Left colon (tissue), 2 donors: ENCODE results near the gene EPHA4. TPM values are rescaled to one million over a fixed set of nuclear protein-coding genes. Genes with fewer than 3 reads are reported as not detected.

Experiments used
- ATAC-seq: fragments of 200-7000 bp; cut with Tn5 transposase; one replicate; pipeline ENCODE4 v1.9.1; 2020; ENCODE audit warnings: mild to moderate bottlenecking, moderate library complexity
- DNase-seq, 2 donors: peaks; one replicate each; pipeline ENCODE4 v3.0.0-alpha.2; 2020
- intact Hi-C, 2 donors: fragments of 100-400 bp; cut with DNase I in 1 of 2; cut with micrococcal nuclease in 1 of 2; formaldehyde crosslinking; loops; one replicate each; pipeline versions ENCODE4 v1.11.2 to v1.14.0; 2022; cut with DNase I, micrococcal nuclease
- total RNA-seq, 2 donors: library from RNA; stranded (reverse); fragmentation: NEBNext Ultra II Directional; extraction: Animal tissue kit (Norgen Biotek cat#: 25700); gene quantifications; one replicate each; pipeline ENCODE4 v1.2.1, GENCODE V29; 2021
- donor health status: DM: no; HTN: no; CAD: no.
- donor health status: DM: yes; HTN: yes; CAD: no.

The EPHA4 gene
- total RNA-seq, 2 donors from 2014 or later, result 16.5 to 21.2 TPM

- ATAC-seq, result no peak
- intact Hi-C loops, result no loop called here
- no peak for DNase-seq
Measured at GRCh38 chr2:221435171-221435570, 136.9 kb downstream of the EPHA4 start.

- no peak for DNase-seq
- ATAC-seq, result no peak
- intact Hi-C loops, result no loop called here
Measured at GRCh38 chr2:221434142-221434541, 138.0 kb downstream of the EPHA4 start.

- DNase-seq (peak in 1 of 2 donors; percentile 20), ATAC-seq (peak; percentile 60)
- intact Hi-C loops, result no loop called here
Measured at GRCh38 chr2:221431477-221431876, 140.6 kb downstream of the EPHA4 start.

GRCh38 chr2:221429741-221430491, 142.2 kb downstream of the EPHA4 start:
- ATAC-seq (peak; percentile 40), DNase-seq (peak in 1 of 2 donors; percentile 43)
- intact Hi-C loops, result no loop called here

- DNase-seq, result no peak
- intact Hi-C loops, result no loop called here
- no peak for ATAC-seq
Measured at GRCh38 chr2:221428896-221429295, 143.2 kb downstream of the EPHA4 start.

GRCh38 chr2:221426929-221427328, 145.2 kb downstream of the EPHA4 start:
- intact Hi-C loops, result no loop called here
- DNase-seq (no peak), ATAC-seq (no peak)

- no peak for ATAC-seq
- intact Hi-C loops, result no loop called here
- no peak for DNase-seq
Measured at GRCh38 chr2:221425891-221426290, 146.2 kb downstream of the EPHA4 start.

- no peak for DNase-seq
- intact Hi-C loops, result no loop called here
- no peak for ATAC-seq
Measured at GRCh38 chr2:221425353-221425752, 146.8 kb downstream of the EPHA4 start.

- intact Hi-C loops, result no loop called here
- DNase-seq, result no peak
- ATAC-seq, result no peak
Measured at GRCh38 chr2:221423210-221423804, 148.8 kb downstream of the EPHA4 start.

GRCh38 chr2:221422516-221423209, 149.4 kb downstream of the EPHA4 start:
- intact Hi-C loops, result no loop called here
- ATAC-seq, result no peak
- DNase-seq, result no peak

- DNase-seq (no peak), ATAC-seq (no peak)
- intact Hi-C loops, result no loop called here
Measured at GRCh38 chr2:221420245-221420644, 151.9 kb downstream of the EPHA4 start.

- DNase-seq (no peak), ATAC-seq (no peak)
- intact Hi-C loops, result no loop called here
Measured at GRCh38 chr2:221415789-221416188, 156.3 kb downstream of the EPHA4 start.

- ATAC-seq, result no peak
- DNase-seq, result no peak
- intact Hi-C loops, result no loop called here
Measured at GRCh38 chr2:221412978-221413377, 159.1 kb downstream of the EPHA4 start.

- ATAC-seq (no peak), DNase-seq (no peak)
- intact Hi-C loops, result no loop called here
Measured at GRCh38 chr2:221410487-221410886, 161.6 kb downstream of the EPHA4 start.

- no peak for ATAC-seq
- DNase-seq, result no peak
- intact Hi-C loops, result no loop called here
Measured at GRCh38 chr2:221407765-221408164, 164.3 kb downstream of the EPHA4 start.

- no peak for DNase-seq
- intact Hi-C loops, result no loop called here
- no peak for ATAC-seq
Measured at GRCh38 chr2:221405521-221405920, 166.6 kb downstream of the EPHA4 start.

- intact Hi-C loops, result no loop called here
- no peak for DNase-seq
- no peak for ATAC-seq
Measured at GRCh38 chr2:221402072-221402471, 170.0 kb downstream of the EPHA4 start.

GRCh38 chr2:221400411-221400810, 171.7 kb downstream of the EPHA4 start:
- DNase-seq, result no peak
- intact Hi-C loops, result no loop called here
- no peak for ATAC-seq

GRCh38 chr2:221399183-221399582, 172.9 kb downstream of the EPHA4 start:
- intact Hi-C loops, result no loop called here
- ATAC-seq, result no peak
- no peak for DNase-seq

- DNase-seq, result no peak
- ATAC-seq, result peak; percentile 64
- intact Hi-C loops, result no loop called here
Measured at GRCh38 chr2:221397187-221397586, 174.9 kb downstream of the EPHA4 start.
